Glutamatergic neuron (in vitro differentiated cells): Measurements from ENCODE around the gene DSCAML1. TPM values are rescaled to one million over a fixed set of nuclear protein-coding genes. Genes with fewer than 3 reads are reported as not detected.

Source experiments
- DNase-seq: peaks from one replicate; pipeline ENCODE4 v3.0.0; 2022
- H3K27ac Mint-ChIP-seq: one replicate; pipeline ENCODE4 v1.8.0; 2020; ENCODE audit warnings: mild to moderate bottlenecking, mixed read lengths, inconsistent platforms; ENCODE audit not compliant: unreplicated experiment
- H3K27me3 Mint-ChIP-seq: one replicate; pipeline ENCODE4 v1.8.0; 2020; ENCODE audit warnings: mild to moderate bottlenecking, moderate library complexity, mixed read lengths, inconsistent platforms; ENCODE audit not compliant: unreplicated experiment
- H3K36me3 Mint-ChIP-seq: one replicate; pipeline ENCODE4 v1.8.0; 2020; ENCODE audit warnings: mild to moderate bottlenecking, mixed read lengths, inconsistent platforms; ENCODE audit not compliant: unreplicated experiment
- H3K4me1 Mint-ChIP-seq: one replicate; pipeline ENCODE4 v1.8.0; 2020; ENCODE audit warnings: mild to moderate bottlenecking, low read depth, mixed read lengths, inconsistent platforms; ENCODE audit not compliant: unreplicated experiment
- H3K4me3 Mint-ChIP-seq: one replicate; pipeline ENCODE4 v1.8.0; 2020; ENCODE audit warnings: mild to moderate bottlenecking, mixed read lengths, inconsistent platforms; ENCODE audit not compliant: unreplicated experiment
- H3K9me3 Mint-ChIP-seq: one replicate; pipeline ENCODE4 v1.8.0; 2020; ENCODE audit warnings: mild to moderate bottlenecking, moderate library complexity, mixed read lengths, inconsistent platforms; ENCODE audit not compliant: unreplicated experiment
- CTCF ChIP-seq: fragments of 200-600 bp; sonication (generic); IDR thresholded peaks from one replicate; pipeline ENCODE4 v1.5.0; 2021; ENCODE audit not compliant: partially characterized antibody, unreplicated experiment
- total RNA-seq: library from RNA; stranded (reverse); fragmentation: NEBNext Ultra II Directional; extraction: Animal tissue kit (Norgen Biotek cat#: 25700); gene quantifications from one replicate; pipeline ENCODE4 v1.2.1, GENCODE V29; 2021; ENCODE audit not compliant: unreplicated experiment

Gene DSCAML1
- total RNA-seq, 1 donor from 2014 or later = 0.07 TPM

GRCh38 chr11:117794772-117795629 is 2.0 kb downstream of the DSCAML1 start:
- DNase-seq = no peak
- Mint-ChIP-seq H3K27me3 (peaks cover 26% of the 10 kb centered on the region), H3K9me3 (peaks cover 3% of the 10 kb centered on the region), H3K27ac (no peak overlapping the region), H3K4me1 (peaks cover 23% of the 10 kb centered on the region), H3K4me3 (no peak overlapping the region), H3K36me3 (no peaks in the 10 kb centered on the region)
- TF ChIP-seq CTCF = no peak

GRCh38 chr11:117794135-117794534 is 2.9 kb downstream of the DSCAML1 start:
- H3K27ac Mint-ChIP-seq = no peak overlapping the region
- H3K9me3 Mint-ChIP-seq = peaks cover 3% of the 10 kb centered on the region
- DNase-seq = no peak
- peaks cover 29% of the 10 kb centered on the region for H3K4me1 Mint-ChIP-seq
- no peaks in the 10 kb centered on the region for H3K36me3 Mint-ChIP-seq
- peak overlapping the region; percentile 39 for H3K4me3 Mint-ChIP-seq
- no peak for TF ChIP-seq CTCF
- H3K27me3 Mint-ChIP-seq = peaks cover 28% of the 10 kb centered on the region

GRCh38 chr11:117793583-117793982 is 3.4 kb downstream of the DSCAML1 start:
- H3K36me3 Mint-ChIP-seq = no peaks in the 10 kb centered on the region
- peaks cover 24% of the 10 kb centered on the region for H3K27me3 Mint-ChIP-seq
- peaks cover 31% of the 10 kb centered on the region for H3K4me1 Mint-ChIP-seq
- peak overlapping the region; percentile 39 for H3K4me3 Mint-ChIP-seq
- DNase-seq = no peak
- no peak overlapping the region for H3K27ac Mint-ChIP-seq
- TF ChIP-seq CTCF = no peak
- H3K9me3 Mint-ChIP-seq = peaks cover 3% of the 10 kb centered on the region

GRCh38 chr11:117792992-117793391 is 4.0 kb downstream of the DSCAML1 start:
- no peak overlapping the region for H3K4me3 Mint-ChIP-seq
- peaks cover 31% of the 10 kb centered on the region for H3K4me1 Mint-ChIP-seq
- peaks cover 3% of the 10 kb centered on the region for H3K9me3 Mint-ChIP-seq
- DNase-seq = no peak
- no peak overlapping the region for H3K27ac Mint-ChIP-seq
- H3K27me3 Mint-ChIP-seq = peaks cover 23% of the 10 kb centered on the region
- no peaks in the 10 kb centered on the region for H3K36me3 Mint-ChIP-seq
- TF ChIP-seq CTCF = no peak

- peaks cover 3% of the 10 kb centered on the region for H3K9me3 Mint-ChIP-seq
- no peak overlapping the region for H3K4me3 Mint-ChIP-seq
- peaks cover 18% of the 10 kb centered on the region for H3K27me3 Mint-ChIP-seq
These were observed 4.8 kb downstream of the DSCAML1 start for GRCh38 chr11:117792241-117792640.

More at GRCh38 chr11:117792241-117792640, 4.8 kb downstream of the DSCAML1 start:
- no peak for DNase-seq
- no peak for TF ChIP-seq CTCF
- Mint-ChIP-seq H3K4me1 (peaks cover 28% of the 10 kb centered on the region), H3K36me3 (no peaks in the 10 kb centered on the region), H3K27ac (no peak overlapping the region)
